NK-92 treated with Interleukin-12 subunit alpha and Interleukin-12 subunit beta, amount 100 ng/mL, for 24 hours (cell line): ENCODE measurements around the gene RPS15.

ENCODE experiments used
- DNase-seq: peaks from one replicate; lab custom pipeline; 2025; lab: John Stamatoyannopoulos, UW

RPS15 gene

DNA sequence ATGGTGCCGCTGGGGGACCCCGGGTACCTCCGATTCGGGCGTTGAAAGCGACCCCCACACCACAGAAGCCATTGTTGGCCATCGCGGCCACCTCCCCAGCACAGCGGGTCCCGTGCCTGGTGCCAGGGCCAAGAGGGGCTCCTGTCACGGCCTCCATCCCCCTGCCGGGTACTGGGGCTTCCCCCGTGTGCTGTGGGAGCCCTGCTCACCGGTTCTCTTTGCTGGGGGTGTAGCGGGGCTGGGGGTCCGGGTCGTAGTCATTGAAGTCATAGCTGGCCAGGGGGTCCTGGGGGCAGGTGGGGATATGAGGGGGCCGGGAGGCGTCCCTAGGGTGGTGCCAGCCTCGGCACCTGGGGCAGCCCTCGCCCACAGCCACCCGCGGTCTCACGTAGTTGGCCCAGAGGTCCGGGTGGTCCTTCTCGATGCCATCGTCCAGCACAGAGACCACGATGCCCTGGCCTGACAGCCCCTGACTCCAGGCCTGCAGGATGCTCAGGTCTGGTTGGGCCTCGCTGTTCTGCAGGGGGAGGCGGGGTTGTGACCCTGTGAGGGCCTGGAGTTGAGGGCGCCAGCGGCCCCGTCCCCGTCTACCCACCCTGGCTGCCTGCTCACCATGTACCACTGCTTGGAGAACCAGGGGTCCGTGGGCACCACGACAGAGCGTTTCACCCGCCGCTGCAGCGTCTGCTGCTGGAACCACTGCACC lies 49.5 kb downstream of the RPS15 start:
- DNase-seq, result no peak

GRCh38 chr19:1488282-1488601 lies 50.0 kb downstream of the RPS15 start:
- no peak for DNase-seq

- no peak for DNase-seq
These were observed 51.5 kb downstream of the RPS15 start for GRCh38 chr19:1489463-1490310.
